Right atrium auricular region (tissue), 2 donors: ENCODE data around the gene SEMA3A. TPM values are rescaled to one million over a fixed set of nuclear protein-coding genes. Genes with fewer than 3 reads are reported as not detected.

ENCODE experiments used
- DNase-seq: peaks from one replicate; pipeline ENCODE4 v3.0.0-alpha.2; 2019; ENCODE audit warnings: low spot score
- H3K27ac ChIP-seq, 2 donors: fragments of 200-600 bp; sonication (generic); 1 replicate in 1 of 2; 2 replicates in 1 of 2; pipeline ENCODE4 v1.5.1; 2016 to 2019
- H3K27me3 ChIP-seq, 2 donors: fragments of 200-600 bp; sonication (generic); one replicate each; pipeline versions ENCODE4 v1.5.1 to v1.6.0; 2017 to 2019
- H3K36me3 ChIP-seq: fragments of 200-600 bp; sonication (generic); one replicate; pipeline ENCODE4 v1.5.1; 2016
- H3K4me1 ChIP-seq, 2 donors: fragments of 200-600 bp; sonication (generic); one replicate each; pipeline versions ENCODE4 v1.5.1 to v1.6.0; 2017 to 2019
- H3K4me3 ChIP-seq, 2 donors: fragments of 200-600 bp; sonication (generic); 1 replicate in 1 of 2; 2 replicates in 1 of 2; pipeline ENCODE4 v1.5.1; 2017 to 2019; ENCODE audit warnings: mild to moderate bottlenecking in 1 of 2, moderate library complexity in 1 of 2
- H3K9me3 ChIP-seq, 2 donors: fragments of 200-600 bp; sonication (generic); one replicate each; pipeline ENCODE4 v1.5.1; 2019
- total RNA-seq, 2 donors: library from RNA; depleted of rRNA; stranded (reverse); fragments of >200 nt; gene quantifications; one replicate each; pipeline ENCODE4 v1.1.0, GENCODE V29; 2016
- TF ChIP-seq, protein P1 (sequence below), 2 donors: fragments of 200-600 bp; sonication (generic); IDR thresholded peaks; one replicate each; pipeline ENCODE4 v1.5.1; 2019; ENCODE audit warnings: antibody characterized with exemption in 2 of 2

Gene SEMA3A
- total RNA-seq, 2 donors from 2014 or later = 3.6 to 6.1 TPM

DNA sequence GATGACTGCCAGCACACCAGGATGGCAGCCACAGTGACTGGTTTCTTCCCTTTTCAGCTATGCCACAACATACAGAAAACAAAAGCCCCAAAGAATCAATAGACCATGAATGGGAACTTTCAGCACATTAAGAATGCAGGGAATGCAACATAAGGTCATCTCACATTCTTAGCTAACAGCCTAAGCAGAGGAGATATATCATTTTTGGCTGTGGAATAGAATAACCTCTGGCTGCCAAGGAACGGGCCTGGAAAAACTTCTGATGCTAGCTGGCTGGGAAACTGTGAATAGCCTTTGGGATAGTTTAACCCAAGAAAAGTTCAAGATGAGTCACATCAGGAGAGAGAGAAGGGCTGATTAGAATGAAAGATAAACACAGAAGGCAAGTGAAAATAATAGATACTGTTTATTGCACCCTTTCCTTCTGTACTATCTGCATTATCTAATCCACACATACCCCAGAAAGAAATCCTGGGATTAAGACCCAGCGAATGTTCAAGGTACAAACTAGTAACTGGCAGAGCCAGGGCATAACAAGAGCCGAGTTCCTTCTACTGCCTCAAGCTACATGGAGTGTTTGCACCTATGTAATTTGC is 169.2 kb downstream of the SEMA3A start:
- H3K4me1 ChIP-seq = peaks cover 0 to 14% of the 10 kb centered on the region in 2 donors
- peak overlapping the region in 1 of 2 donors; percentile 56 for H3K27ac ChIP-seq
- no peaks in the 10 kb centered on the region for H3K27me3 ChIP-seq
- H3K4me3 ChIP-seq = no peak overlapping the region
- H3K9me3 ChIP-seq = no peaks in the 10 kb centered on the region
- TF ChIP-seq, protein P1, sequence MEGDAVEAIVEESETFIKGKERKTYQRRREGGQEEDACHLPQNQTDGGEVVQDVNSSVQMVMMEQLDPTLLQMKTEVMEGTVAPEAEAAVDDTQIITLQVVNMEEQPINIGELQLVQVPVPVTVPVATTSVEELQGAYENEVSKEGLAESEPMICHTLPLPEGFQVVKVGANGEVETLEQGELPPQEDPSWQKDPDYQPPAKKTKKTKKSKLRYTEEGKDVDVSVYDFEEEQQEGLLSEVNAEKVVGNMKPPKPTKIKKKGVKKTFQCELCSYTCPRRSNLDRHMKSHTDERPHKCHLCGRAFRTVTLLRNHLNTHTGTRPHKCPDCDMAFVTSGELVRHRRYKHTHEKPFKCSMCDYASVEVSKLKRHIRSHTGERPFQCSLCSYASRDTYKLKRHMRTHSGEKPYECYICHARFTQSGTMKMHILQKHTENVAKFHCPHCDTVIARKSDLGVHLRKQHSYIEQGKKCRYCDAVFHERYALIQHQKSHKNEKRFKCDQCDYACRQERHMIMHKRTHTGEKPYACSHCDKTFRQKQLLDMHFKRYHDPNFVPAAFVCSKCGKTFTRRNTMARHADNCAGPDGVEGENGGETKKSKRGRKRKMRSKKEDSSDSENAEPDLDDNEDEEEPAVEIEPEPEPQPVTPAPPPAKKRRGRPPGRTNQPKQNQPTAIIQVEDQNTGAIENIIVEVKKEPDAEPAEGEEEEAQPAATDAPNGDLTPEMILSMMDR (IDR thresholded peaks at IDR 0.05) = no peak
- no peaks in the 10 kb centered on the region for H3K36me3 ChIP-seq
- DNase-seq = no peak

DNA sequence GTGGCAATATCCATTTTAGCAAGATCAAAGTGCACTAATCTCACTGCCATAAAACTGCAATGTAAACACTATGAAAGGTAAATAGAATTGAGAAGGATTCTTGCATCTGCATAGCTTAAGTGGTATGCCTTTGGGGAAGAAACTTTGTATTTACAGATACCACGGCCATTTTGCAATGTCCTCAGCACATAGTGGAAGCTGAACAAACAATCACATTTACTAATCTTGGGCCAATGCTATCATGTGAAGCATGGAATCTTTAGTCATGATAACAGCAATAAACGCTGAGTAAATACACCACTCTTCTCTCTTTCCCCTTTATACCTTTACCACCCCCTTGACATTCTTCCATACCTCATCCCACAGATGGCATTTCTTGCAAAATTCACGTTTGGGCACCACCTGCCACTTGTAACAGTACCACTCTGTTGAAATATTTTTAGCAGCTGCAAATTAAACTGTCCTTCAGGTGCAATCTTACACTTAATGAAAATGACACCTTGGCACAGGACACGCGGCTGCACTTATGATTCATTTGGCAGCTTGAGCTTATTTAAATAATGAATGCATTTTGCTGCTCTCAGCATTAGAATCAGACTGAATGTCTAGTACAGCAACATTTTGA is 171.8 kb downstream of the SEMA3A start:
- TF ChIP-seq, protein P1 (IDR thresholded peaks at IDR 0.05) = no peak
- Histone ChIP-seq H3K9me3 (no peaks in the 10 kb centered on the region), H3K27ac (peak overlapping the region in 1 of 2 donors; percentile 27), H3K36me3 (no peaks in the 10 kb centered on the region), H3K4me3 (no peak overlapping the region), H3K4me1 (peaks cover 0 to 14% of the 10 kb centered on the region in 2 donors), H3K27me3 (no peaks in the 10 kb centered on the region)
- no peak for DNase-seq

DNA sequence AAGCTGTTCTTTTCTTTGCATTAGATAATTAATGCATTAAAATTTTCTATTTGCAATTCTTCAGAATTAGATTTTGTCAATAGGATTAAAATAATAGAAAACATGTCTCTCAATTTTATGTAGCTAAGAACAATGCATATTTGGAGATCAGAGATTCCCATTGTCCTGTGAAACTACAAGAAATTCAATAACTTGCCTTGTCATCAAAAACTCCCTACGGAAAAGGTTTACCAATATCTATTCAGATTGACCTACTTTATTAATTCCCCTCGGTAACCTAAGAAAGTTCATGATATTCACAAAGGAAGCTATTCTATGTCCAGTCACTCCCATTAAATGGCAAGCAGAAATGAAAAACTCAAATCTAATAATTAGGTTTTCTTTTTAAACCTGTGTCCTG is 172.6 kb downstream of the SEMA3A start:
- no peak for DNase-seq
- no peak overlapping the region for H3K4me3 ChIP-seq
- no peaks in the 10 kb centered on the region for H3K27me3 ChIP-seq
- H3K4me1 ChIP-seq = peaks cover 0 to 14% of the 10 kb centered on the region in 2 donors
- no peaks in the 10 kb centered on the region for H3K36me3 ChIP-seq
- TF ChIP-seq, protein P1 (IDR thresholded peaks at IDR 0.05) = no peak
- no peaks in the 10 kb centered on the region for H3K9me3 ChIP-seq
- H3K27ac ChIP-seq = peak overlapping the region in 1 of 2 donors; percentile 27

DNA sequence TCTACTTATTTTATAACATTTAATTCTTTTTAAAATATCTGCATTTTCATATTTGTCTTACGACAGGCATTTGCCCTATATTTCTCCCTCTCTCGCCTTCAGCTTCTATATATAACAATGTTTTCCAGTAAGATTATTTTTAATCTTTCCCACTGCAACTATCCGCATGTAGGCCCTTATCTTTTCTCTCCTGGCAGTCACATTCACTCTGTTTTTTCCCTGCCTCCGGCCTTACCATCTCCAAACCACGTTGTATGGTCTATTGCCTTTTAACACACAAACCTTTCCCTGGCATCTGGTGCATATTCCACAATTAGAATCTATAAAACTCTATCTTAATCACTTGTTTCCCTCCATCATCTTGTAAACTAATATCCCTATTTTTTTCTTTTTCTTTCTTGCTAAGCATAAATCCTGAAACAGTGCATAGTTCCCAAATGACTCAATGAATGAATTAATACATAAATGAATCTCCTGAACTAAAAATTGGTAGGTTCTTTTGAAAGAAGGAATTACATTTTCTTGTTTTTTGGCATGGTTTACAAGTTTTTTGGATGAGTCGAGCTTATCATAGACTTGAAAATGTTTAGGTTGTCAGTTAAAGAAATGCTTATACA is 173.2 kb downstream of the SEMA3A start:
- DNase-seq = no peak
- Histone ChIP-seq H3K4me1 (peaks cover 0 to 14% of the 10 kb centered on the region in 2 donors), H3K27ac (peak overlapping the region; percentile 16 to 39), H3K27me3 (no peaks in the 10 kb centered on the region), H3K9me3 (no peaks in the 10 kb centered on the region), H3K4me3 (no peak overlapping the region), H3K36me3 (no peaks in the 10 kb centered on the region)
- TF ChIP-seq, protein P1 (IDR thresholded peaks at IDR 0.05) = no peak

DNA sequence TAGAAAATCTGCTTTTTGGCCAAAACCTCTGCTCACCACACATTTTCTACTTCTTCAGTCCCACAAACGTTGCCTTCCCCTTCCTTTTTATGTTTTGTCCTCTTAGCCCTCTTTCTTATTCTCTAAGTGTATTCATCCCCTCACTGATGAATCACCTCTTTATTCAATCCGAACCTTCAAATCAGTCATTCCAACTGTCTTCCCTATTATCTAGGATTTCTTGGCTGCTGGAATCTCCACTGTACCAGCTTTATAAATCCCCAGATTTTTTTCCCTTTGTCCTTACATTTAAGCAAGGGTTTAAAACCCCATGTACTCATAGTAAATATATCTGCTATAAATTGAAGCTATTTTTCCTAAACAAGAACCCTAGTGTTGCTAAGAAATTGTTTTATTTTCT is 176.9 kb downstream of the SEMA3A start:
- Histone ChIP-seq H3K27ac (no peak overlapping the region), H3K4me3 (no peak overlapping the region), H3K4me1 (peaks cover 0 to 3% of the 10 kb centered on the region in 2 donors), H3K36me3 (no peaks in the 10 kb centered on the region), H3K27me3 (no peaks in the 10 kb centered on the region), H3K9me3 (no peaks in the 10 kb centered on the region)
- DNase-seq = no peak
- TF ChIP-seq, protein P1 (IDR thresholded peaks at IDR 0.05) = no peak
